OCI-LY7 (cell line): ENCODE measurements around the gene IDI1. TPM values are rescaled to one million over a fixed set of nuclear protein-coding genes. Genes with fewer than 3 reads are reported as not detected.

Experiments used
- BruUV-seq: library from RNA; stranded (reverse); fragments of 400-500 nt; replicated peaks from 2 replicates; lab custom pipeline; 2021; lab: Mats Ljungman, UMichigan
- CTCF ChIA-PET: fragments of 300-600 bp; sonication (Branson Sonifier 250); formaldehyde crosslinking; loops from one replicate; lab custom pipeline; 2022; ENCODE audit warnings: antibody characterized with exemption; ENCODE audit not compliant: unreplicated experiment; lab: Charles Lee
- POLR2A ChIA-PET: fragments of 300-600 bp; sonication (Branson Sonifier 250); formaldehyde crosslinking; loops from one replicate; lab custom pipeline; 2022; ENCODE audit warnings: antibody characterized with exemption; lab: Charles Lee
- DNase-seq: peaks from one replicate; pipeline ENCODE4 v3.0.0-alpha.2; 2015; ENCODE audit warnings: low spot score
- H2AFZ ChIP-seq: fragments of 200-600 bp; sonication (generic), shearing (Covaris generic); 2 replicates; pipeline ENCODE4 v1.6.1; 2014; ENCODE audit warnings: mild to moderate bottlenecking, antibody characterized with exemption, low read length, moderate library complexity
- H3K27ac ChIP-seq: fragments of 200-600 bp; sonication (generic); 2 replicates; pipeline ENCODE4 v1.5.1; 2014; ENCODE audit warnings: mixed run types, low read depth, mild to moderate bottlenecking, moderate library complexity, low read length, inconsistent platforms; ENCODE audit not compliant: poor library complexity, severe bottlenecking
- H3K36me3 ChIP-seq: fragments of 200-600 bp; sonication (generic); 2 replicates; pipeline ENCODE4 v1.6.1; 2014; ENCODE audit warnings: mild to moderate bottlenecking, antibody characterized with exemption, low read length, moderate library complexity, mixed read lengths; ENCODE audit not compliant: insufficient read depth
- H3K4me1 ChIP-seq: fragments of 200-600 bp; sonication (generic); 2 replicates; pipeline ENCODE4 v1.5.1; 2014; ENCODE audit warnings: mild to moderate bottlenecking, low read length; ENCODE audit not compliant: insufficient read depth, poor library complexity, severe bottlenecking
- H3K4me2 ChIP-seq: fragments of 200-600 bp; sonication (generic); 2 replicates; pipeline ENCODE4 v1.6.1; 2014; ENCODE audit warnings: mild to moderate bottlenecking, low read length
- H3K4me3 ChIP-seq: fragments of 200-600 bp; sonication (generic); 2 replicates; pipeline ENCODE4 v1.5.1; 2014; ENCODE audit warnings: mild to moderate bottlenecking, low read depth, low read length; ENCODE audit not compliant: poor library complexity, severe bottlenecking
- H3K79me2 ChIP-seq: fragments of 200-600 bp; sonication (generic); 2 replicates; pipeline ENCODE4 v1.6.1; 2016; ENCODE audit warnings: low read depth, mild to moderate bottlenecking, low read length, moderate library complexity, mixed read lengths; ENCODE audit not compliant: insufficient read depth
- H3K9me2 ChIP-seq: fragments of 200-600 bp; sonication (generic); 2 replicates; pipeline ENCODE4 v1.6.1; 2016; ENCODE audit warnings: mild to moderate bottlenecking, low read length, mixed read lengths; ENCODE audit not compliant: insufficient read depth
- H3K9me3 ChIP-seq: fragments of 200-600 bp; sonication (generic); 2 replicates; pipeline ENCODE4 v1.6.1; 2014; ENCODE audit warnings: mild to moderate bottlenecking, mixed run types, low read length, mixed read lengths
- H4K20me1 ChIP-seq: fragments of 200-600 bp; sonication (generic); 2 replicates; pipeline ENCODE4 v1.6.1; 2014; ENCODE audit warnings: mild to moderate bottlenecking, antibody characterized with exemption, low read length, moderate library complexity, mixed read lengths; ENCODE audit not compliant: insufficient read depth
- CTCF ChIP-seq: fragments of 200-600 bp; sonication (generic); conservative IDR thresholded peaks from 2 replicates; pipeline ENCODE4 v1.5.1; 2014; ENCODE audit warnings: mild to moderate bottlenecking, antibody characterized with exemption, low read length, moderate library complexity, mixed read lengths
- EZH2phosphoT487 ChIP-seq: fragments of 200-600 bp; sonication (generic); IDR thresholded peaks from 2 replicates; pipeline ENCODE4 v1.6.1; 2018; ENCODE audit warnings: low read depth, borderline replicate concordance, mild to moderate bottlenecking, mixed run types, antibody characterized with exemption, low read length, moderate library complexity, mixed read lengths
- intact Hi-C: fragments of 100-400 bp; cut with micrococcal nuclease; formaldehyde crosslinking; loops from one replicate; pipeline ENCODE4 v1.10.0; 2022; ENCODE audit not compliant: unreplicated experiment
- total RNA-seq, 2 experiments: library from RNA; depleted of rRNA in 1 of 2; stranded (reverse); fragments of >200 nt in 1 of 2; shearing (Covaris generic) in 1 of 2; gene quantifications; 2 replicates each; pipeline ENCODE4 v1.2.3, GENCODE V29; 2014 to 2022

Gene IDI1
- total RNA-seq, 2 experiments from 2014 or later, result 106 to 112 TPM

- H3K27ac ChIP-seq, result no peak overlapping the region
- BruUV-seq, result no TSS peak
- H3K36me3 ChIP-seq, result peaks cover 98% of the 10 kb centered on the region
- intact Hi-C loops, result no loop called here
- H3K4me2 ChIP-seq, result no peak overlapping the region
- no peak overlapping the region for H2AFZ ChIP-seq
- DNase-seq, result no peak
- H3K9me3 ChIP-seq, result no peaks in the 10 kb centered on the region
- peaks cover under 1% of the 10 kb centered on the region; the same call in 1 of the 2 replicates for H3K79me2 ChIP-seq
- TF ChIP-seq CTCF, result no peak
- no peak for TF ChIP-seq EZH2phosphoT487
- POLR2A ChIA-PET, result no interaction called here
- H3K4me1 ChIP-seq, result no peaks in the 10 kb centered on the region
- no peaks in the 10 kb centered on the region; the same call in 1 of the 2 replicates for H4K20me1 ChIP-seq
- no peak overlapping the region for H3K4me3 ChIP-seq
- no peaks in the 10 kb centered on the region for H3K9me2 ChIP-seq
- CTCF ChIA-PET, result no interaction called here
These were observed 39.8 kb downstream of the IDI1 start for GRCh38 chr10:1009071-1009494.

- BruUV-seq, result no TSS peak
- CTCF ChIA-PET, result no interaction called here
- Histone ChIP-seq H3K36me3 (peaks cover 99% of the 10 kb centered on the region), H4K20me1 (peaks cover 13% of the 10 kb centered on the region), H3K4me1 (no peaks in the 10 kb centered on the region), H3K9me2 (no peaks in the 10 kb centered on the region), H3K9me3 (no peaks in the 10 kb centered on the region), H3K4me2 (no peak overlapping the region), H2AFZ (no peak overlapping the region), H3K79me2 (peaks cover 15% of the 10 kb centered on the region), H3K4me3 (no peak overlapping the region), H3K27ac (no peak overlapping the region)
- POLR2A ChIA-PET, result no interaction called here
- TF ChIP-seq EZH2phosphoT487 (no peak), CTCF (no peak)
- DNase-seq, result no peak
- intact Hi-C loops, result no loop called here
These were observed 41.3 kb downstream of the IDI1 start for GRCh38 chr10:1007583-1007982.

- Histone ChIP-seq H3K79me2 (peaks cover 21% of the 10 kb centered on the region), H3K4me3 (no peak overlapping the region), H4K20me1 (peaks cover 19% of the 10 kb centered on the region), H3K9me2 (no peaks in the 10 kb centered on the region), H3K4me1 (no peaks in the 10 kb centered on the region), H3K36me3 (peaks cover 99% of the 10 kb centered on the region), H2AFZ (no peak overlapping the region), H3K4me2 (no peak overlapping the region), H3K27ac (no peak overlapping the region), H3K9me3 (no peaks in the 10 kb centered on the region)
- intact Hi-C loops, result no loop called here
- no TSS peak for BruUV-seq
- no peak for TF ChIP-seq CTCF
- TF ChIP-seq EZH2phosphoT487, result no peak
- CTCF ChIA-PET, result no interaction called here
- POLR2A ChIA-PET, result no interaction called here
- DNase-seq, result no peak
These were observed 42.3 kb downstream of the IDI1 start for GRCh38 chr10:1006573-1006972.
